WTC11 (cell line): ENCODE measurements around the gene DPP8.

ENCODE experiments used
- CREM ChIP-seq: sonication (generic); formaldehyde crosslinking; IDR thresholded peaks from 2 replicates; pipeline ENCODE4 v1.8.1; 2022; ENCODE audit warnings: mild to moderate bottlenecking, missing genetic modification reagents, moderate library complexity
- NFATC4 ChIP-seq: fragments of 250-450 bp; sonication (Bioruptor Pico); IDR thresholded peaks from 2 replicates; pipeline ENCODE4 v1.9.0; 2021; ENCODE audit warnings: mild to moderate bottlenecking
- NR3C1 ChIP-seq: sonication (generic); formaldehyde crosslinking; conservative IDR thresholded peaks from 2 replicates; pipeline ENCODE4 v1.8.1; 2023; ENCODE audit warnings: low read depth, mild to moderate bottlenecking, missing genetic modification reagents
- PRRX2 ChIP-seq: fragments of 250-450 bp; sonication (Bioruptor Pico); IDR thresholded peaks from 2 replicates; pipeline ENCODE4 v1.8.0; 2021; ENCODE audit warnings: mild to moderate bottlenecking
- SP1 ChIP-seq: sonication (generic); formaldehyde crosslinking; conservative IDR thresholded peaks from 2 replicates; pipeline ENCODE4 v1.8.1; 2022; ENCODE audit warnings: missing genetic modification reagents
- TCF7 ChIP-seq: sonication (generic); formaldehyde crosslinking; IDR thresholded peaks from 2 replicates; pipeline ENCODE4 v1.8.0; 2022; ENCODE audit warnings: mild to moderate bottlenecking, low read depth, missing genetic modification reagents, moderate library complexity
- TEAD4 ChIP-seq: sonication (generic); formaldehyde crosslinking; IDR thresholded peaks from 2 replicates; pipeline ENCODE4 v1.8.0; 2022; ENCODE audit warnings: mild to moderate bottlenecking, missing genetic modification reagents
- ZNF263 ChIP-seq: sonication (generic); formaldehyde crosslinking; IDR thresholded peaks from 2 replicates; pipeline ENCODE4 v1.8.1; 2022; ENCODE audit warnings: low read depth, mild to moderate bottlenecking, moderate library complexity, missing genetic modification reagents
- TF ChIP-seq, protein P1 (sequence below): sonication (generic); formaldehyde crosslinking; IDR thresholded peaks from 2 replicates; pipeline ENCODE4 v1.8.0; 2023; ENCODE audit warnings: mild to moderate bottlenecking, missing genetic modification reagents
- TF ChIP-seq, protein P2 (sequence below): sonication (generic); formaldehyde crosslinking; IDR thresholded peaks from 2 replicates; pipeline ENCODE4 v1.8.1; 2023; ENCODE audit warnings: mild to moderate bottlenecking, missing genetic modification reagents, moderate library complexity
- TF ChIP-seq, protein P3 (sequence below): sonication (generic); formaldehyde crosslinking; IDR thresholded peaks from 2 replicates; pipeline ENCODE4 v1.8.0; 2023; ENCODE audit warnings: missing genetic modification reagents
- TF ChIP-seq, protein P4 (sequence below): fragments of 200-600 bp; IDR thresholded peaks from 2 replicates; pipeline ENCODE4 v1.8.0; 2022; ENCODE audit warnings: antibody characterized with exemption
- TF ChIP-seq, protein P5 (sequence below): sonication (generic); formaldehyde crosslinking; conservative IDR thresholded peaks from 2 replicates; pipeline ENCODE4 v1.8.1; 2022; ENCODE audit warnings: mild to moderate bottlenecking, missing genetic modification reagents

DNA sequence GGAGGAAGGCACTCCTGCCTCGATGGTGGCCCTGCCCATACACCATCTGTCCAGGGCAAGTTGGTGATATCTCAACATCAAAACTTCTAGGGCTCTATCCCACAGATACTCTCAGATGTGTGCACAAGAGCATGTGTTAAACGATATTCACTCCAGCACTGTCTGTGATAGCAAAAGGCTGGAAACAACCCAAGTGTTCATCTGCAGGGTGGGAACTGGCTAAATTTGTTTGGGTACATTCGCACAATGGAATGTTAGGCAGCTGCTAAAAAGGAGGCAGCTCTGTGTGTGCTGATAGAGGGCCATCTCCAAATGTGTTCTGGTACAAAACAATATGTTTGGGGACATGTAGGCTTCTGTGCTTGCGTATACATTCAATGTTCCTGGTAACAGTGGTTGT is 114.5 kb downstream of the DPP8 start:
- TF ChIP-seq, protein P1, sequence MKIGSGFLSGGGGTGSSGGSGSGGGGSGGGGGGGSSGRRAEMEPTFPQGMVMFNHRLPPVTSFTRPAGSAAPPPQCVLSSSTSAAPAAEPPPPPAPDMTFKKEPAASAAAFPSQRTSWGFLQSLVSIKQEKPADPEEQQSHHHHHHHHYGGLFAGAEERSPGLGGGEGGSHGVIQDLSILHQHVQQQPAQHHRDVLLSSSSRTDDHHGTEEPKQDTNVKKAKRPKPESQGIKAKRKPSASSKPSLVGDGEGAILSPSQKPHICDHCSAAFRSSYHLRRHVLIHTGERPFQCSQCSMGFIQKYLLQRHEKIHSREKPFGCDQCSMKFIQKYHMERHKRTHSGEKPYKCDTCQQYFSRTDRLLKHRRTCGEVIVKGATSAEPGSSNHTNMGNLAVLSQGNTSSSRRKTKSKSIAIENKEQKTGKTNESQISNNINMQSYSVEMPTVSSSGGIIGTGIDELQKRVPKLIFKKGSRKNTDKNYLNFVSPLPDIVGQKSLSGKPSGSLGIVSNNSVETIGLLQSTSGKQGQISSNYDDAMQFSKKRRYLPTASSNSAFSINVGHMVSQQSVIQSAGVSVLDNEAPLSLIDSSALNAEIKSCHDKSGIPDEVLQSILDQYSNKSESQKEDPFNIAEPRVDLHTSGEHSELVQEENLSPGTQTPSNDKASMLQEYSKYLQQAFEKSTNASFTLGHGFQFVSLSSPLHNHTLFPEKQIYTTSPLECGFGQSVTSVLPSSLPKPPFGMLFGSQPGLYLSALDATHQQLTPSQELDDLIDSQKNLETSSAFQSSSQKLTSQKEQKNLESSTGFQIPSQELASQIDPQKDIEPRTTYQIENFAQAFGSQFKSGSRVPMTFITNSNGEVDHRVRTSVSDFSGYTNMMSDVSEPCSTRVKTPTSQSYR (CRISPR knock-in tag): no peak
- no peak for TF ChIP-seq TCF7 (CRISPR knock-in tag)
- TF ChIP-seq TEAD4 (CRISPR knock-in tag): no peak
- TF ChIP-seq, protein P2, sequence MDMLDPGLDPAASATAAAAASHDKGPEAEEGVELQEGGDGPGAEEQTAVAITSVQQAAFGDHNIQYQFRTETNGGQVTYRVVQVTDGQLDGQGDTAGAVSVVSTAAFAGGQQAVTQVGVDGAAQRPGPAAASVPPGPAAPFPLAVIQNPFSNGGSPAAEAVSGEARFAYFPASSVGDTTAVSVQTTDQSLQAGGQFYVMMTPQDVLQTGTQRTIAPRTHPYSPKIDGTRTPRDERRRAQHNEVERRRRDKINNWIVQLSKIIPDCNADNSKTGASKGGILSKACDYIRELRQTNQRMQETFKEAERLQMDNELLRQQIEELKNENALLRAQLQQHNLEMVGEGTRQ (CRISPR knock-in tag): no peak
- no peak for TF ChIP-seq ZNF263 (CRISPR knock-in tag)
- TF ChIP-seq, protein P3, sequence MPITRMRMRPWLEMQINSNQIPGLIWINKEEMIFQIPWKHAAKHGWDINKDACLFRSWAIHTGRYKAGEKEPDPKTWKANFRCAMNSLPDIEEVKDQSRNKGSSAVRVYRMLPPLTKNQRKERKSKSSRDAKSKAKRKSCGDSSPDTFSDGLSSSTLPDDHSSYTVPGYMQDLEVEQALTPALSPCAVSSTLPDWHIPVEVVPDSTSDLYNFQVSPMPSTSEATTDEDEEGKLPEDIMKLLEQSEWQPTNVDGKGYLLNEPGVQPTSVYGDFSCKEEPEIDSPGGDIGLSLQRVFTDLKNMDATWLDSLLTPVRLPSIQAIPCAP: no peak
- TF ChIP-seq, protein P4, sequence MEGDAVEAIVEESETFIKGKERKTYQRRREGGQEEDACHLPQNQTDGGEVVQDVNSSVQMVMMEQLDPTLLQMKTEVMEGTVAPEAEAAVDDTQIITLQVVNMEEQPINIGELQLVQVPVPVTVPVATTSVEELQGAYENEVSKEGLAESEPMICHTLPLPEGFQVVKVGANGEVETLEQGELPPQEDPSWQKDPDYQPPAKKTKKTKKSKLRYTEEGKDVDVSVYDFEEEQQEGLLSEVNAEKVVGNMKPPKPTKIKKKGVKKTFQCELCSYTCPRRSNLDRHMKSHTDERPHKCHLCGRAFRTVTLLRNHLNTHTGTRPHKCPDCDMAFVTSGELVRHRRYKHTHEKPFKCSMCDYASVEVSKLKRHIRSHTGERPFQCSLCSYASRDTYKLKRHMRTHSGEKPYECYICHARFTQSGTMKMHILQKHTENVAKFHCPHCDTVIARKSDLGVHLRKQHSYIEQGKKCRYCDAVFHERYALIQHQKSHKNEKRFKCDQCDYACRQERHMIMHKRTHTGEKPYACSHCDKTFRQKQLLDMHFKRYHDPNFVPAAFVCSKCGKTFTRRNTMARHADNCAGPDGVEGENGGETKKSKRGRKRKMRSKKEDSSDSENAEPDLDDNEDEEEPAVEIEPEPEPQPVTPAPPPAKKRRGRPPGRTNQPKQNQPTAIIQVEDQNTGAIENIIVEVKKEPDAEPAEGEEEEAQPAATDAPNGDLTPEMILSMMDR: no peak
- no peak for TF ChIP-seq SP1 (CRISPR knock-in tag)
- no peak for TF ChIP-seq NR3C1 (CRISPR knock-in tag)
- no peak for TF ChIP-seq NFATC4 (CRISPR knock-in tag)
- no peak for TF ChIP-seq PRRX2
- TF ChIP-seq, protein P5, sequence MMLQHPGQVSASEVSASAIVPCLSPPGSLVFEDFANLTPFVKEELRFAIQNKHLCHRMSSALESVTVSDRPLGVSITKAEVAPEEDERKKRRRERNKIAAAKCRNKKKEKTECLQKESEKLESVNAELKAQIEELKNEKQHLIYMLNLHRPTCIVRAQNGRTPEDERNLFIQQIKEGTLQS (CRISPR knock-in tag): no peak
- TF ChIP-seq CREM: no peak
